GM10266 (cell line): Measurements from ENCODE around the gene CHAF1A.

ENCODE experiments used
- DNase-seq: peaks from one replicate; pipeline ENCODE4 v3.0.0; 2012; ENCODE audit errors: extremely low spot score
- CTCF ChIP-seq: IDR thresholded peaks from 2 replicates; pipeline ENCODE4 v1.5.1; 2012; ENCODE audit warnings: mild to moderate bottlenecking, low read depth; ENCODE audit not compliant: control insufficient read depth, insufficient read depth; ENCODE audit errors: missing control alignments

CHAF1A gene

GRCh38 chr19:4401769-4402170 lies 670 bp upstream of the CHAF1A start:
- DNase-seq: no peak
- TF ChIP-seq CTCF: no peak

DNA sequence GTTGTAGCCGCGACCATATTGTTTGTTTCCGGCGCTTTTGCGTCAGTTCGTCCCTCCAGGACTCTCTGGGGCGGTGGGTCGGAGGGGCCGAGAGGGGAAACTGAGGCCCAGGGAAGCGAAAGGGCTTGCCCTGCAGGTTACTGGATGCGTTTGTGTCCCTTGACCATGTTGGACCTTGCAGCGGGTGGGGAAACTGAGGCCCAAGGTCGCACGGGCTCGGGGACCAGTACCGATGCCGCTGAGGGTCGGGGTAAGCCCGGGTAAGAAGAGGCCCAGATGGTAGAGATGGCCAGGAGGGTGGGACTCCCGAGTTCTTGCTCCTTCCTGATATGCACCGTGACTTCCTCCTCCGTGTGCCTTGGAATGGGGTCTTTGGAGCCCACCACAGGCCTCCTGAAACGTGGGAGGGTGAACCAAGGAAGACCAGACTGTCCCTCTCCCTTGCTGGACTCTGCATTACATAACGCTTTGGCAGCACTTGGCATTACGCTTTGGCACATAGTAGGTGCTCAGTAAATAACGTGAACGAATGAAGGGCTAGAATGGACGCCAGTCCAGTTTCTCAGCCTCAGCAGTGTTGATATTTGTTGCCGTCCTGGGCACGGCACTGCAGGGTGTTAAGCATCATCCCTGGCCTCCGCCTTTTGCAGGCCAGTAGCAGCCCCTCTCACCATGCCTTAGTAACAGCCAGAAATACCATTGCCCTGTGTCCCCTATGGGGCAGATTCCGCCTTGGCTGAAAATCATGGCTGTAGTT lies 743 bp downstream of the CHAF1A start:
- no peak for DNase-seq
- TF ChIP-seq CTCF: no peak

- no peak for DNase-seq
- no peak for TF ChIP-seq CTCF
Observed at GRCh38 chr19:4405977-4406376, 3.5 kb downstream of the CHAF1A start.

- no peak for TF ChIP-seq CTCF
- no peak for DNase-seq
Observed at GRCh38 chr19:4406626-4407025, 4.2 kb downstream of the CHAF1A start.

GRCh38 chr19:4409123-4409933 lies 6.9 kb downstream of the CHAF1A start:
- DNase-seq: no peak
- no peak for TF ChIP-seq CTCF

GRCh38 chr19:4413588-4413987 lies 11.1 kb downstream of the CHAF1A start:
- no peak for DNase-seq
- no peak for TF ChIP-seq CTCF
